Measurements from ENCODE around the gene SRSF7.
"Not testable (repeated sequence)": the region's sequence is repeated elsewhere in the genome, so short reads cannot be mapped to it uniquely, and the experiment has no call there.

DNA sequence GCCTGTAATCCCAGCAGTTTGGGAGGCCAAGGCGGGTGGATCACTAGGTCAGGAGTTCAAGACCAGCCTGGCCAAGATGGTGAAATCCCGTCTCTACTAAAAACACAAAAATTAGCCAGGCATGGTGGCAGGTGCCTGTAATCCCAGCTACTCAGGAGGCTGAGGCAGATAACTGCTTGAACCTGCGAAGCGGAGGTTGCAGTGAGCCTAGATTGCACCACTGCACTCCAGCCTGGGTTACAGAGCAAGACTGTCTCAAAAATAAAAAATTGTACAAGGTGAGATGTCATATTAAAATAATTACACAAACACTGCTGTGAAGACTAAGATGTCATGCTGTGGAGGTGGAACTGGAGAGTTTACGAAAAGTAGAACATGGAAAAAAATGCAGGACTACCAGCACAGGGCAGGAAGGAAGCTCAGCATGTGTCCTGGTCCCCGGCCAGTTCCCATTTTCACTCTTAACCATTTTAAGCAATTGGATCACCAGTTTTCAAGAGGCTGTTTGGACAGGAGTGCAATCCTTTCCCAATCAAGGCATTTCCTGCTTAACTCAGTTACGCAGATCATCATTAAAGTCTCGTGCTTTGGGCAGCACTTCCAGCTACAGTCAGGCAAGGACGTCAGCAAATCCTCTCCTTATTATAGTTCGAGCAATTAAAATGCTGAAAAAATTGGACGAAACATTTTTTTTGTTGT is 14.0 kb downstream of the SRSF7 start:
- not testable (repeated sequence) for TF ChIP-seq PHTF2 (CRISPR knock-in tag; IDR thresholded peaks at IDR 0.05); ESRRA (IDR thresholded peaks at IDR 0.05; ENCODE audit: borderline replicate concordance, low read depth); FOXM1 (IDR thresholded peaks at IDR 0.05; ENCODE audit: low read depth); FOXM1 (CRISPR knock-in tag; IDR thresholded peaks at IDR 0.05; ENCODE audit: low read depth); HEY1 (CRISPR knock-in tag; IDR thresholded peaks at IDR 0.05; ENCODE audit: borderline replicate concordance)

Data from K562 (cell line).